CD14-positive monocyte (primary cell): Measurements from ENCODE around the gene PSKH1. TPM values are rescaled to one million over a fixed set of nuclear protein-coding genes. Genes with fewer than 3 reads are reported as not detected.

Experiments
- DNase-seq, 3 donors: peaks; one replicate each; pipeline ENCODE4 v3.0.0-alpha.2; 2011 to 2022
- H2AFZ ChIP-seq: 2 replicates; pipeline ENCODE4 v1.6.0; 2012; ENCODE audit warnings: mild to moderate bottlenecking, low read depth, low read length, inconsistent platforms; ENCODE audit not compliant: insufficient read depth, poor library complexity, severe bottlenecking
- H3K27ac ChIP-seq, 2 donors: 1 replicate in 1 of 2; 2 replicates in 1 of 2; pipeline ENCODE4 v1.5.1; 2012 to 2013; ENCODE audit warnings: low read length in 2 of 2, control low read depth in 1 of 2, inconsistent platforms in 1 of 2, low read depth in 1 of 2, mild to moderate bottlenecking in 1 of 2
- H3K27me3 ChIP-seq, 2 donors: one replicate each; pipeline versions ENCODE4 v1.6.0 to v1.6.1; 2011 to 2013; ENCODE audit warnings: low read length in 2 of 2; ENCODE audit not compliant: control insufficient read depth in 2 of 2, insufficient read depth in 2 of 2
- H3K36me3 ChIP-seq, 2 donors: replicated peaks in 1 of 2; 1 replicate in 1 of 2; 2 replicates in 1 of 2; pipeline versions ENCODE4 v1.5.1 to v1.6.1; 2012 to 2013; ENCODE audit warnings: low read length in 2 of 2, control low read depth in 1 of 2, inconsistent platforms in 1 of 2, mild to moderate bottlenecking in 1 of 2; ENCODE audit not compliant: insufficient read depth in 2 of 2, control insufficient read depth in 1 of 2
- H3K4me1 ChIP-seq, 2 donors: 1 replicate in 1 of 2; 2 replicates in 1 of 2; pipeline versions ENCODE4 v1.5.1 to v1.6.1; 2012 to 2013; ENCODE audit warnings: low read length in 2 of 2, control low read depth in 1 of 2, inconsistent platforms in 1 of 2, mild to moderate bottlenecking in 1 of 2, moderate library complexity in 1 of 2; ENCODE audit not compliant: insufficient read depth in 2 of 2, control insufficient read depth in 1 of 2
- H3K4me2 ChIP-seq: replicated peaks from 2 replicates; pipeline ENCODE3; 2012; ENCODE audit warnings: low read length, moderate library complexity, mild to moderate bottlenecking; ENCODE audit not compliant: poor library complexity, severe bottlenecking; ENCODE audit errors: extremely low read depth
- H3K4me3 ChIP-seq, 3 experiments: fragments of 200-600 bp in 1 of 3; sonication (generic) in 1 of 3; replicated peaks in 1 of 3; 1 replicate in 2 of 3; 2 replicates in 1 of 3; pipeline ENCODE4 v1.5.1; 2011 to 2013; ENCODE audit warnings: low read length in 3 of 3, mild to moderate bottlenecking in 3 of 3, control low read depth in 2 of 3, low read depth in 2 of 3, inconsistent platforms in 1 of 3, moderate library complexity in 1 of 3
- H3K79me2 ChIP-seq: 2 replicates; pipeline ENCODE4 v1.6.0; 2012; ENCODE audit warnings: mild to moderate bottlenecking, control low read depth, inconsistent platforms, low read length, moderate library complexity; ENCODE audit not compliant: insufficient read depth
- H3K9ac ChIP-seq: 2 replicates; pipeline ENCODE4 v1.6.0; 2017; ENCODE audit warnings: low read length, mild to moderate bottlenecking; ENCODE audit not compliant: insufficient read depth, poor library complexity, severe bottlenecking
- H3K9me3 ChIP-seq, 2 donors: replicated peaks in 1 of 2; 1 replicate in 1 of 2; 2 replicates in 1 of 2; pipeline versions ENCODE4 v1.5.1 to v1.6.1; 2012 to 2013; ENCODE audit warnings: low read length in 2 of 2, control low read depth in 1 of 2; ENCODE audit not compliant: control insufficient read depth in 1 of 2, insufficient read depth in 1 of 2
- H4K20me1 ChIP-seq: 2 replicates; pipeline ENCODE4 v1.6.0; 2012; ENCODE audit warnings: mild to moderate bottlenecking, low read length, control low read depth, moderate library complexity; ENCODE audit not compliant: insufficient read depth
- H3K27ac Mint-ChIP-seq, 7 donors: one replicate each; pipeline ENCODE4 v1.8.0; 2020; ENCODE audit warnings: mild to moderate bottlenecking in 7 of 7, mixed read lengths in 7 of 7, moderate library complexity in 6 of 7, inconsistent platforms in 2 of 7
- H3K27me3 Mint-ChIP-seq, 3 donors: one replicate each; pipeline ENCODE4 v1.8.0; 2021 to 2022; ENCODE audit warnings: low read depth in 3 of 3, mild to moderate bottlenecking in 3 of 3, mixed read lengths in 3 of 3, moderate library complexity in 3 of 3, inconsistent platforms in 1 of 3
- H3K36me3 Mint-ChIP-seq, 2 donors: one replicate each; pipeline ENCODE4 v1.8.0; 2020; ENCODE audit warnings: mixed read lengths in 2 of 2, inconsistent platforms in 1 of 2, mild to moderate bottlenecking in 1 of 2
- H3K4me1 Mint-ChIP-seq: one replicate; pipeline ENCODE4 v1.8.0; 2020; ENCODE audit warnings: mild to moderate bottlenecking, mixed read lengths
- H3K4me3 Mint-ChIP-seq, 2 donors: one replicate each; pipeline ENCODE4 v1.8.0; 2020; ENCODE audit warnings: mild to moderate bottlenecking in 2 of 2, mixed read lengths in 2 of 2, moderate library complexity in 1 of 2
- H3K9me3 Mint-ChIP-seq, 7 donors: one replicate each; pipeline ENCODE4 v1.8.0; 2020 to 2022; ENCODE audit warnings: mixed read lengths in 7 of 7, mild to moderate bottlenecking in 6 of 7, moderate library complexity in 6 of 7, inconsistent platforms in 2 of 7
- CTCF ChIP-seq: fragments of 200-600 bp; IDR thresholded peaks from one replicate; pipeline ENCODE4 v1.8.0; 2022; ENCODE audit warnings: antibody characterized with exemption, mild to moderate bottlenecking
- WGBS: methylation state at CpG from one replicate; pipeline ENCODE4 v1.1.5; 2013; ENCODE audit warnings: missing lambda C conversion rate; ENCODE audit not compliant: insufficient coverage; 5-methylcytosine and 5-hydroxymethylcytosine counted together
- intact Hi-C, 2 donors: fragments of 100-400 bp; cut with micrococcal nuclease; formaldehyde crosslinking; loops; one replicate each; pipeline versions ENCODE4 v1.15.0 to v1.15.1; 2023
- polyA plus RNA-seq, 3 donors: library from polyadenylated mRNA; depleted of rRNA in 1 of 3; unstranded in 2 of 3; stranded (reverse) in 1 of 3; fragments of 300-500 nt in 2 of 3; fragments of >200 nt in 1 of 3; fragmentation: Illumina TruSeq in 2 of 3; gene quantifications; 1 replicate in 2 of 3; 2 replicates in 1 of 3; pipeline ENCODE4 v1.2.3, GENCODE V29; 2012 to 2021

Gene PSKH1
- polyA plus RNA-seq, 3 donors: 11.0 to 19.7 (median 16.8) TPM

GRCh38 chr16:67872631-67873434, 20.2 kb upstream of the PSKH1 start, which contains the start of gene EDC4:
EDC4 (plus strand) TSS chr16:67873052; CDS start chr16:67873262, 210 bp downstream.
- Mint-ChIP-seq H3K4me3 (peak within 1 kb of the TSS; percentile 89 to 94), H3K27ac (peak within 1 kb of the TSS; percentile 89 to 96 (median 92)), H3K4me1 (peaks cover 38% of the 10 kb centered on the region), H3K27me3 (peaks cover 0 to 3% (median 0%) of the 10 kb centered on the region in 3 donors), H3K9me3 (peaks cover 0 to 2% (median 0%) of the 10 kb centered on the region in 7 donors), H3K36me3 (peaks cover 37 to 59% of the 10 kb centered on the region in 2 donors)
- peaks cover 31 to 34% of the 10 kb centered on the region in 2 donors for H3K4me1 ChIP-seq
- H3K79me2 ChIP-seq: peaks cover 39% of the 10 kb centered on the region
- TF ChIP-seq CTCF: no peak
- peak within 1 kb of the TSS; percentile 85 for H3K4me2 ChIP-seq
- H3K27ac ChIP-seq: peak within 1 kb of the TSS; percentile 87 to 90
- H4K20me1 ChIP-seq: peaks cover 39% of the 10 kb centered on the region
- peak within 1 kb of the TSS; percentile 92 to 99 (median 93) for H3K4me3 ChIP-seq
- H2AFZ ChIP-seq: peak within 1 kb of the TSS; percentile 98
- H3K9ac ChIP-seq: peak within 1 kb of the TSS; percentile 92
- H3K36me3 ChIP-seq: peaks cover 45 to 67% of the 10 kb centered on the region in 2 donors
- WGBS: 2% methylated on average over 71 of the region's 72 CpGs
- H3K27me3 ChIP-seq: no peaks in the 10 kb centered on the region
- DNase-seq: peak; percentile 85 to 94 (median 90)
- H3K9me3 ChIP-seq: no peaks in the 10 kb centered on the region
- intact Hi-C loops: loop anchor here (2.0 to 10.0 kb wide), 4 partner anchors 26 to 62 kb away; partner anchors contain the start of genes CENPT (in 1 of the 2), CTRL (in 1 of the 2), NUTF2 (in 1 of the 2) and PSMB10 (in 1 of the 2)
